Stimulated activated CD4-positive, alpha-beta T cell treated with anti-CD3 and anti-CD28 coated beads, Interleukin-12 subunit alpha, Interleukin-12 subunit beta, amount 100 ng/mL, for 24 hours (primary cell): ENCODE data around the gene FTSJ1.

Source experiments
- DNase-seq, 2 experiments: peaks; one replicate each; pipeline ENCODE4 v3.0.0-alpha.2; 2020; ENCODE audit warnings: low read depth in 2 of 2

Gene FTSJ1

DNA sequence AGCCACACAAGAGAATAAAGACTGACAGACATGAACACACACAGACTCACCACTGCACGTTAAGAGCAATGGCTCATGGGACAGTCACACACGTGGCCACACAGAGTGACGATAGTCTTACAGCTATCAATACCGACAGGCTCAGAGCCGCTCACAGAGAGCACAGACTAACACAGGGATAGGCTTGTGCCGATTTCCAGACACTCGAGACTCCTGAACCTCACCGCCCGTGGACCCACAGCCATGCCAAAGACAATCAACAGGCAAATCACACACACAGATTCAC, 5.2 kb upstream of the FTSJ1 start:
- no peak for DNase-seq

- DNase-seq: no peak
Measured at GRCh38 chrX:48471504-48471903, 4.5 kb upstream of the FTSJ1 start.

GRCh38 chrX:48472225-48472624, 3.8 kb upstream of the FTSJ1 start:
- no peak for DNase-seq

- no peak for DNase-seq
Measured at GRCh38 chrX:48472851-48473703, 2.9 kb upstream of the FTSJ1 start.

DNA sequence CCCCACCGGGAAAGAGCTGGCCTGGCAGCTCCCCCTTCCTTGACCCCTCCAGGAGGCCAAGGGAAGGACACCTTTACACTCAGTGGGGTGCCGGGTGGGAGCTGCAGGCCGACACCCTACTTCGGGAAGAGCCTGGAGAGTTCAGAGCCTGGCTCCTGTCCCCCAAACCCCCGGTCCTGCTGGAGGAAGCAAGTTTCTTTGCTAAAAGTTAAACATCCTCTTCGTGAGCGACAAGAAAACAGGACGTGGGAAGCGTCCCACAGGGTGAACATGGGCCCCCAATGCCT, 2.4 kb upstream of the FTSJ1 start:
- no peak for DNase-seq

DNA sequence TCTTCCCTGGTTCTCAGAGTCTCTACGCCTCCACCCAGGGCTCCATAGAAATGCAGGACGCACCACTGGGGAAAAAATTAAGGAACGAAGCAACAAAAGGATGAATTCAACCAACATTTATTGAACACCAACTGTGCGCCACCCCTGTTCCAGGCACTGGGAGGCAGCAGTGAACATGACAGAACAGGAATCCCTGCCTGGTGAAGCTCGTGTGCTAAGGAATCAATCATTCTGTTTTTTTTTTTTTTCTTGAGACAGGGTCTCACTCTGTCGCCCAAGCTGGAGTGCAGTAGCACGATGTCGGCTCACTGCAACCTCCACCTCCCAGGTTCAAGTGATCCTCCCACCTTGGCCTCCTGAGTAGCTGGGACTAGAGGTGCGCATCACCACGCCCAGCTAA, 1.9 kb upstream of the FTSJ1 start:
- no peak for DNase-seq

GRCh38 chrX:48474581-48474980, 1.4 kb upstream of the FTSJ1 start:
- no peak for DNase-seq

DNA sequence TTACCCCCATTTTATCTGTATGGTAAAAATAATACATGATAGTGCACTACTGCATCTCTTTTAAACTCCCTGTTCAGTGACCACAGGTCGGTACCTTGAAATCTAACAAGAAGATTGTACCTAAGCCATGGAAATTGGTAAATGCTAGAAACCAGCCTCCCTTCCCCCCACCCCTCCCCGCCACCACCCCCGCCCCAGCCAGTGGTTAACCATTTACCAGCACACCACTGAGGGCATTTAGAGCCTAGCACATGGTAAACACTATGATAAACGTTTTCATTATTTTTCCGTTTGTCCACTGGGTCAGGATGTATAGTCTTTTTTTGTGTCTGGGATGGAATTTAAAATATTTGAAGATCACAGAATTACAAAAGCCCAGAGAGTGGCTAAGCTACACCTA, 703 bp upstream of the FTSJ1 start:
- no peak for DNase-seq

DNA sequence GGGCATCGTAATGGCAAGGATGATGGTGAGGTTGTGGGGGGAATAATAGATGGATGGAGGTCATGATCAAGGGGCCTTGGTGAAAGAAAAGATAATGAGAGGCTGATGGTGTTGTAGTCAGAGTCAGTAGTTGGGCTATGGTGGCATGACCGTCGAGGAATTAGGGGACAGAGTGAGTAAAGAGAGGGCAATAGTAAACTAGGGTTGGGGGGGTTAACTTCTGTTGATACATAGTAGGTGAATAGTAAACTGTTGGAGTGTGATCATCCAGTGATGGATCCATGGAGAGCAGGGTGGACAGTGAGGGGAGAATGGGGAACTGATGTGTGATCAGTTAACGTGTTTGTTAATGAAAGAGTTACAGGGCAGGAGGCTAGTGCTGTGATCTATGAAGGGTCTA, 920 bp downstream of the FTSJ1 start:
- DNase-seq: no peak

DNA sequence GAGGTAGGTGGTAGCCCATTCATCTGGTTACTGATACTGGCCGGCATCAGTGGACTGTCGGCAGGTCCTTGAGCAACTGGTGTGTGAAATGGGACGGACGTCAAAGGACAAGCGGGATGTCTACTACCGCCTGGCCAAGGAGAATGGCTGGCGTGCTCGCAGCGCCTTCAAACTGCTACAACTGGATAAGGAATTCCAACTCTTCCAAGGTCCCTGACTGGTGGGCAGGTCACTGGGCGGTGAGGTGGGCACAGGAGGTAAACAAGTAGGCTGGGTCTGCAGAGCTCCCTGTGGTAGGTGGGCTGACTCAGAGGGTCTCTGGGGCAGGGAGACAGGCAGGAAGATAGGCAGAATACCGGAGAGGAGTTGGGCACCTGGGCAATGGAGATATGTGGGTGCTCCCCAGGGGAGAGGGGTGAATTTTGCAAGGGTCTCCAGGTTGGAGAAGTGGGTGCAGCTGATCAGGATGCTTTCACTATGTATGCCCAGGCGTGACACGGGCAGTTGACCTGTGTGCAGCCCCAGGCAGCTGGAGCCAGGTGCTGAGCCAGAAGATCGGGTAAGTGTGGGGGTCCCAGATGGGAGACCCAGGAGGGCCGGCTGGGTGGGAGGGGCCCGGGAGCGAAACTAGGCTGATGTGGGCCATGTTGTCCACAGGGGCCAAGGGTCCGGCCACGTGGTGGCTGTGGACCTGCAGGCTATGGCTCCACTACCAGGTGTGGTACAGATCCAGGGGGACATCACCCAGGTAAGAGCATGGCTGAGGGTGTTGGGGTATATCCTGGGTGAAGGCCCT, 2.2 kb downstream of the FTSJ1 start:
- DNase-seq: no peak

DNA sequence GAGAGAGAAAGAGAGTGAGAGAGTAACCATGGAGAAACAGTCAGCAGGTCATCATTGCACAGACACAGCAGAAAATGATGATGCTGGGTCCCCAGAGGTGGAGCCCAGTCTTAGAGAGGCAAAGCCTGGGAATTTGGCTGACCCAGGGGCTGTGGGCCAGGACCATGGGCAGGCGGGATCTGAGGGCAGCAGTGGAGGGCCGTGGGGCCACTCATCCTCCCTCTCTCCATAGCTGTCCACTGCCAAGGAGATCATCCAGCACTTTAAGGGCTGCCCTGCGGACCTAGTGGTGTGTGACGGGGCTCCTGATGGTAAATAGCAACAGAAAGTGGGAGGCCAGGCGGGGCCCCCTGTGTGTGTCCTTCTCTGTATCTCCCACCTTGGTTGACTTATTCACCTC, 2.8 kb downstream of the FTSJ1 start:
- no peak for DNase-seq

- DNase-seq: no peak
Measured at GRCh38 chrX:48480142-48480541, 4.1 kb downstream of the FTSJ1 start.

- no peak for DNase-seq
Measured at GRCh38 chrX:48480583-48480982, 4.6 kb downstream of the FTSJ1 start.

DNA sequence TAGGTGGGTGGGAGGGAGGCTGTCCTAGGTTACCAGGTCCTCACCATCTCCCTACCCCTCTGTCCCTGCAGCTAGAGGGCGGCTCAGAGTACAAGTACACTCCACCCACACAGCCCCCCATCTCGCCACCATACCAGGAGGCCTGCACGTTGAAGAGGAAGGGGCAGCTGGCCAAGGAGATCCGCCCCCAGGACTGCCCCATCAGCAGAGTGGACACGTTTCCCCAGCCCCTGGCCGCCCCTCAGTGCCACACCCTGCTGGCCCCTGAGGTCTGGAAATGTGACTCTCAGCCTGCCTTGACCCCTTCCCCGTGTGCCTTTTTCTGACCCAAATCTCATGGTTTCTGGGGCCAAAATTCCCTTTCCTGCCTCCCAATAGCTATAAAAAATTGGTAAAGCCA, 6.5 kb downstream of the FTSJ1 start:
- DNase-seq: no peak

DNA sequence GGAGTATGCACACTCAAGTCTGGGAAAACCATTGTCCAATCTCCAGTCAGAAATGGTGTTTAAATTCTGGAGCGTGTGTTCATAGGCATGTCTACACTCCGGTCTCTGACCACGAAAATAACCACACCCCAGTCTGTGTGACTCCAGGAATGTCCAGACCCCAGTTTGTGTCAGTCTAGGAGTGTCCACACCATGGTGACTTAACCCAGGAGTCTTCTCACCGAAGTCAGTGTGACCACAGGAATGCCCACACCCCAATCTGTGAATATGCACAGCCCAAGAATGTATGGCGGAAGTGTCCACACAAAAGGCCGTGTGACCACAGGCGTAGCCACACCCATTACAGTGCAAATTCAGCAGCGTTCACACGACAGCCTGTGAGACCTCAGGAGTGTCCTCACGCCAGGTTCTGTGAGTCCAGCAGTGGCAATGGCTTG, 11.4 kb downstream of the FTSJ1 start:
- DNase-seq: no peak

DNA sequence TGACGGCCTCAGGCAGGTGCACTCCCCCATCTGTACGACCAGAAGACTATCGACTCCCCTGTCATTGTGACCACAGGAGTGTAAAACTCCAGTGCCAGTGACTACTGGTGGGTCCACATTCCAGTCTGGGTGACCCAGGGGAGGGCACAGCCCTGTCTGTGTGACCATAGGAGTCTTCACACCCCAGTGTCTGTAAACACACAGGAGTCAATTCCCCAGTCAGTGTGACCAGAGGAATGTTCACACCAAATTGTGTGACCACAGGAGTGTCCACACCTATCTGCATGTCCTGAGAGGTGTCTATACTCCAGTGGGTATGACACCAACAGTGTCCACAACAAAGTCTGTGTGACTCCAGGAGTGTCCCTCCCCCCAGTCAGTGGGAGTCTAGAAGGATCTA, 12.0 kb downstream of the FTSJ1 start:
- no peak for DNase-seq

DNA sequence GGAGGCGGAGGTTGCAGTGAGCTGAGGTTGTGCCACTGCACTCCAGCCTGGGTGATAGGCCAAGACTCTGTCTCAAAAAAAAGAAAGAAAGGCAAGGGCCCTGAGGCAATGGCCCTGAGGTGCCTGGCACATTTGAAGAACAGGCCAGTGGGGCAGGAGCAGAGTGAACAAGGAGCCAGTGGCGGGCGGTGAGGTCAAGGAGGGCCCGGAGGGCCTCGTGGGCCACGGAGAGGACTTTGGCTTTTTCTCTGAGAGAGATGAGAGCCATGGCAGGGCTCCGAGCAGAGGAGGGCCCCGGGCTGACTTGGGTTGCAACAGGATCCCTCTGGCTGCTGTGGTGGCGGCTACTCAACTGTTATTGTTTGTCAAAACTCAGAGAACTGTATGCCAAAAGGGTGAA, 13.3 kb downstream of the FTSJ1 start:
- no peak for DNase-seq

- no peak for DNase-seq
Measured at GRCh38 chrX:48489892-48490291, 13.9 kb downstream of the FTSJ1 start.

- no peak for DNase-seq
Measured at GRCh38 chrX:48490661-48491060, 14.7 kb downstream of the FTSJ1 start.

- DNase-seq: no peak
Measured at GRCh38 chrX:48491809-48492208, 15.8 kb downstream of the FTSJ1 start.

- no peak for DNase-seq
Measured at GRCh38 chrX:48492293-48492910, 16.4 kb downstream of the FTSJ1 start.

GRCh38 chrX:48493890-48494364, 17.9 kb downstream of the FTSJ1 start:
- DNase-seq: no peak

DNA sequence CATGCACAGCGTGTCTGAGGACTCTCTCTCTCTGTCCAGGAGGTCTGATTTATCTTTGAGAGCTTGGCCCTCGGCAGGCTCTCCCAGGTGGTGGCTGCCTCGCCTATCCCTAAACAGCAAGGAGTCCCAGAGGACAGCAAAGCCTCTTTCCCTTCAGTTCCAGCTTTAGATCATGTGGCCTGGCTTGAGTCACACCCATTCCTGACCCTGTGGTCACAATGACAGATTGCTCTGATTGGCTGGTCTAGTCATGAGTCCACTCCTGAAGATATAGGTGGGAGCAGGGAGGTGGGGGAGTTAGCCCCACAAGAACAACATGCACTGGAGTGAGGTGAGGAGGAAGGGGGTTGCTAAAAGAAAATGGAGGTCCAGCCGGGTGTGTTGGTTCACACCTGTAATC, 20.7 kb downstream of the FTSJ1 start:
- no peak for DNase-seq
